K562 (cell line): ENCODE results near the gene KRT35. TPM values are rescaled to one million over a fixed set of nuclear protein-coding genes. Genes with fewer than 3 reads are reported as not detected.

Experiments used
- CC2D1A ChIP-seq: fragments of 450-650 bp; IDR thresholded peaks from 2 replicates; pipeline ENCODE4 v1.6.1; 2017; ENCODE audit warnings: mild to moderate bottlenecking
- CREB1 ChIP-seq, 2 experiments: sonication (generic) in 1 of 2; formaldehyde crosslinking in 1 of 2; IDR thresholded peaks; 2 replicates each; pipeline versions ENCODE4 v1.6.1 to v1.8.0; 2012 to 2022; ENCODE audit warnings: inconsistent platforms in 1 of 2, mild to moderate bottlenecking in 1 of 2, missing genetic modification reagents in 1 of 2, moderate library complexity in 1 of 2
- ETS2 ChIP-seq: IDR thresholded peaks from 2 replicates; pipeline ENCODE4 v1.6.1; 2016; ENCODE audit warnings: borderline replicate concordance, missing genetic modification characterization, mild to moderate bottlenecking, moderate library complexity, missing compliant biosample characterization; ENCODE audit not compliant: poor library complexity, severe bottlenecking
- EWSR1 ChIP-seq: fragments of 450-650 bp; IDR thresholded peaks from 2 replicates; pipeline ENCODE4 v1.6.1; 2018; ENCODE audit warnings: borderline replicate concordance, mild to moderate bottlenecking, low read depth, moderate library complexity; ENCODE audit not compliant: partially characterized antibody
- KAT7 ChIP-seq: sonication (generic); formaldehyde crosslinking; IDR thresholded peaks from 2 replicates; pipeline ENCODE4 v1.8.0; 2022; ENCODE audit warnings: missing genetic modification reagents, mild to moderate bottlenecking, borderline replicate concordance
- KLF16 ChIP-seq: IDR thresholded peaks from 2 replicates; pipeline ENCODE4 v1.6.1; 2016; ENCODE audit warnings: antibody characterized with exemption
- MAFF ChIP-seq: IDR thresholded peaks from 2 replicates; pipeline ENCODE4 v1.6.1; 2012; ENCODE audit warnings: low read length, improper control_type of control experiment
- MEF2A ChIP-seq: IDR thresholded peaks from 2 replicates; pipeline ENCODE4 v1.6.1; 2011; ENCODE audit warnings: low read depth, mild to moderate bottlenecking, low read length, moderate library complexity; ENCODE audit not compliant: control insufficient read depth
- MTA1 ChIP-seq: fragments of 450-650 bp; IDR thresholded peaks from 2 replicates; pipeline ENCODE4 v1.6.1; 2017; ENCODE audit warnings: borderline replicate concordance
- SMARCE1 ChIP-seq: fragments of 450-650 bp; IDR thresholded peaks from 2 replicates; pipeline ENCODE4 v1.7.1; 2016; ENCODE audit warnings: mild to moderate bottlenecking
- SMC3 ChIP-seq: conservative IDR thresholded peaks from 2 replicates; pipeline ENCODE4 v1.6.1; 2011; ENCODE audit warnings: low read depth, low read length, improper control_type of control experiment; ENCODE audit not compliant: insufficient read depth
- XRCC3 ChIP-seq: fragments of 450-650 bp; IDR thresholded peaks from 2 replicates; pipeline ENCODE4 v1.6.1; 2017; ENCODE audit warnings: mild to moderate bottlenecking, moderate library complexity
- ZEB2 ChIP-seq: fragments of 450-650 bp; IDR thresholded peaks from 2 replicates; pipeline ENCODE4 v1.6.1; 2016
- ZKSCAN3 ChIP-seq: fragments of 250-450 bp; sonication (Bioruptor Pico); IDR thresholded peaks from 2 replicates; pipeline ENCODE4 v1.4.0; 2020
- ZNF133 ChIP-seq: fragments of 250-450 bp; sonication (Bioruptor Pico); IDR thresholded peaks from 2 replicates; pipeline ENCODE4 v1.4.0; 2020; ENCODE audit warnings: mild to moderate bottlenecking
- ZNF24 ChIP-seq: fragments of 450-650 bp; IDR thresholded peaks from 2 replicates; pipeline ENCODE4 v1.6.1; 2016
- ZNF354B ChIP-seq: fragments of 250-450 bp; sonication (Bioruptor Pico); IDR thresholded peaks from 2 replicates; pipeline ENCODE4 v1.4.0; 2020
- polyA plus RNA-seq, 8 experiments: library from polyadenylated mRNA; depleted of rRNA in 4 of 8; stranded (reverse) in 5 of 8; unstranded in 3 of 8; fragments of >200 nt; fragmentation: Nextera tagmentation in 2 of 8; fragmentation: Illumina TruSeq in 1 of 8; extraction: Ambion mirVana in 2 of 8; extraction: Trizol in 1 of 8; gene quantifications; 2 replicates each; pipeline versions ENCODE4 v1.2.1 to v1.2.3, GENCODE V29; 2011 to 2014; ENCODE audit warnings: inconsistent platforms in 1 of 8, missing spikeins in 1 of 8
- total RNA-seq, 7 experiments: library from RNA; depleted of rRNA in 6 of 7; stranded (reverse); fragments of >200 nt in 6 of 7; fragmentation: Illumina TruSeq in 2 of 7; extraction: Trizol in 2 of 7; gene quantifications; 2 replicates each; pipeline versions ENCODE4 v1.2.1 to v1.2.3, GENCODE V29; 2011 to 2021; ENCODE audit warnings: low replicate concordance in 1 of 7
- TF ChIP-seq, protein P1 (sequence below): sonication (generic); formaldehyde crosslinking; IDR thresholded peaks from 2 replicates; pipeline ENCODE4 v1.8.0; 2023; ENCODE audit warnings: mild to moderate bottlenecking, missing genetic modification reagents
- TF ChIP-seq, protein P2 (sequence below): fragments of 250-450 bp; sonication (Bioruptor Pico); IDR thresholded peaks from 2 replicates; pipeline ENCODE4 v1.5.0; 2021; ENCODE audit warnings: mild to moderate bottlenecking, borderline replicate concordance
- TF ChIP-seq, protein P3 (sequence below): fragments of 250-450 bp; sonication (Bioruptor Pico); IDR thresholded peaks from 2 replicates; pipeline ENCODE4 v1.6.1; 2021; ENCODE audit warnings: mild to moderate bottlenecking
- TF ChIP-seq, protein P4 (sequence below): sonication (generic); formaldehyde crosslinking; IDR thresholded peaks from 2 replicates; pipeline ENCODE4 v1.8.0; 2022; ENCODE audit warnings: mild to moderate bottlenecking, missing genetic modification reagents

The KRT35 gene
- total and polyA plus RNA-seq, 9 of the 15 experiments (the other 6 are each of a cell fraction or from before 2014, with no cell fraction given): not detected

DNA sequence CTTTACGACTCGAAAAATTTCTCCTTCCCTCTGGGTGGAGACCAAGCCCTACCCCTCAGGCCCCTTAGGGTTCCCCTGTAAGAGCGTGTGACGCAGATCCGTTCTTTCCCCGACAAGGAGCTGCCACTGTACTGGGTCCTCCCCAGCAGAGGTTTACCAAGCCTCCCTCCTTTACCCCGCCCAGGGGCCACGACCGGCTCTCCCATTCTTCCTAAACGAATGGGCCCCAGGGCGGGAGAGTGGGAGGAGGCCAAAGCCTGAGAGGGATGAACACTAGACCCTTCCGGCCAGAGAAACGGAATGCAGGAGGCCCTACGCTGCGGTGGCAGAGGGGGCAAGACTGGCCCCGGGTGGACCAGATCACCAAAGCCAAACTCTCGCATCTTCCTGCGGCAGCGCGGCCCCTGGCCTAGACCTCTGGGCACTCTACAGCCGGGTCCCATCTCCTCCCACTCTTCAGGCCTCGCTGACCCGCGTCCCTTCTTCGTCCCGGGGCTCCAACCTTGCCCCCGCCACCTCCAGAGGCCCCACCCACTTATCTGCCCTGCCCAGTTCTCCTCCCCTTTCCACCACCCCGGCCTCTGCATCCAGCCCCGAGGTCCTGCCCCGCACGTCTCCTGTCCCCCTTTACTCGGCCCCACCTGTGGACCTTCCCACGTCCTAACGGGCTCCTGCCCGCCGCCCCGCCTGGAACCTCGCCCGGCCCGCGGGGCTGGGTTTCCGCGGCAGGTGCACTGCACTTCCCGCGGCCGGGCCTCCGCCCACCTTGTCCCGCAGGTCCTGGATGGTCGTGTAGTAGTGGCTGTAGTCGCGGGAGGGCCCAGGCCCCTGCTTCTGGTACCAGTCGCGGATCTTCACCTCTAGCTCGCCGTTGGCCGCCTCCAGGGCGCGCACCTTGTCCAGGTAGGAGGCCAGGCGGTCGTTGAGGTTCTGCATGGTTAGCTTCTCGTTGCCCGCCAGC lies 46.4 kb upstream of the KRT35 start (continued):
- TF ChIP-seq MEF2A (no peak), ZNF133 (CRISPR knock-in tag) (no peak), MTA1 (no peak), KAT7 (CRISPR knock-in tag) (peak; percentile 34), SMC3 (no peak), ZNF24 (no peak), EWSR1 (no peak), ZEB2 (peak; percentile 45; the same call in 1 of the 2 replicates), KLF16 (no peak), CREB1 (IDR thresholded peaks at IDR 0.05) (no peak), CREB1 (CRISPR knock-in tag; IDR thresholded peaks at IDR 0.05) (0 out of 2 replicates have a peak, but pooled peaks have one; percentile 29), XRCC3 (no peak), SMARCE1 (no peak), CC2D1A (no peak), ZKSCAN3 (CRISPR knock-in tag) (no peak), MAFF (no peak), ETS2 (no peak), ZNF354B (CRISPR knock-in tag) (no peak)
- TF ChIP-seq, protein P1, sequence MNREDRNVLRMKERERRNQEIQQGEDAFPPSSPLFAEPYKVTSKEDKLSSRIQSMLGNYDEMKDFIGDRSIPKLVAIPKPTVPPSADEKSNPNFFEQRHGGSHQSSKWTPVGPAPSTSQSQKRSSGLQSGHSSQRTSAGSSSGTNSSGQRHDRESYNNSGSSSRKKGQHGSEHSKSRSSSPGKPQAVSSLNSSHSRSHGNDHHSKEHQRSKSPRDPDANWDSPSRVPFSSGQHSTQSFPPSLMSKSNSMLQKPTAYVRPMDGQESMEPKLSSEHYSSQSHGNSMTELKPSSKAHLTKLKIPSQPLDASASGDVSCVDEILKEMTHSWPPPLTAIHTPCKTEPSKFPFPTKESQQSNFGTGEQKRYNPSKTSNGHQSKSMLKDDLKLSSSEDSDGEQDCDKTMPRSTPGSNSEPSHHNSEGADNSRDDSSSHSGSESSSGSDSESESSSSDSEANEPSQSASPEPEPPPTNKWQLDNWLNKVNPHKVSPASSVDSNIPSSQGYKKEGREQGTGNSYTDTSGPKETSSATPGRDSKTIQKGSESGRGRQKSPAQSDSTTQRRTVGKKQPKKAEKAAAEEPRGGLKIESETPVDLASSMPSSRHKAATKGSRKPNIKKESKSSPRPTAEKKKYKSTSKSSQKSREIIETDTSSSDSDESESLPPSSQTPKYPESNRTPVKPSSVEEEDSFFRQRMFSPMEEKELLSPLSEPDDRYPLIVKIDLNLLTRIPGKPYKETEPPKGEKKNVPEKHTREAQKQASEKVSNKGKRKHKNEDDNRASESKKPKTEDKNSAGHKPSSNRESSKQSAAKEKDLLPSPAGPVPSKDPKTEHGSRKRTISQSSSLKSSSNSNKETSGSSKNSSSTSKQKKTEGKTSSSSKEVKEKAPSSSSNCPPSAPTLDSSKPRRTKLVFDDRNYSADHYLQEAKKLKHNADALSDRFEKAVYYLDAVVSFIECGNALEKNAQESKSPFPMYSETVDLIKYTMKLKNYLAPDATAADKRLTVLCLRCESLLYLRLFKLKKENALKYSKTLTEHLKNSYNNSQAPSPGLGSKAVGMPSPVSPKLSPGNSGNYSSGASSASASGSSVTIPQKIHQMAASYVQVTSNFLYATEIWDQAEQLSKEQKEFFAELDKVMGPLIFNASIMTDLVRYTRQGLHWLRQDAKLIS (CRISPR knock-in tag): no peak; the same call in 1 of the 2 replicates
- TF ChIP-seq, protein P2, sequence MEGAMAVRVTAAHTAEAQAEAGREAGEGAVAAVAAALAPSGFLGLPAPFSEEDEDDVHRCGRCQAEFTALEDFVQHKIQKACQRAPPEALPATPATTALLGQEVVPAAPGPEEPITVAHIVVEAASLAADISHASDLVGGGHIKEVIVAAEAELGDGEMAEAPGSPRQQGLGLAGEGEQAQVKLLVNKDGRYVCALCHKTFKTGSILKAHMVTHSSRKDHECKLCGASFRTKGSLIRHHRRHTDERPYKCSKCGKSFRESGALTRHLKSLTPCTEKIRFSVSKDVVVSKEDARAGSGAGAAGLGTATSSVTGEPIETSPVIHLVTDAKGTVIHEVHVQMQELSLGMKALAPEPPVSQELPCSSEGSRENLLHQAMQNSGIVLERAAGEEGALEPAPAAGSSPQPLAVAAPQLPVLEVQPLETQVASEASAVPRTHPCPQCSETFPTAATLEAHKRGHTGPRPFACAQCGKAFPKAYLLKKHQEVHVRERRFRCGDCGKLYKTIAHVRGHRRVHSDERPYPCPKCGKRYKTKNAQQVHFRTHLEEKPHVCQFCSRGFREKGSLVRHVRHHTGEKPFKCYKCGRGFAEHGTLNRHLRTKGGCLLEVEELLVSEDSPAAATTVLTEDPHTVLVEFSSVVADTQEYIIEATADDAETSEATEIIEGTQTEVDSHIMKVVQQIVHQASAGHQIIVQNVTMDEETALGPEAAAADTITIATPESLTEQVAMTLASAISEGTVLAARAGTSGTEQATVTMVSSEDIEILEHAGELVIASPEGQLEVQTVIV (CRISPR knock-in tag): no peak
- TF ChIP-seq, protein P3, sequence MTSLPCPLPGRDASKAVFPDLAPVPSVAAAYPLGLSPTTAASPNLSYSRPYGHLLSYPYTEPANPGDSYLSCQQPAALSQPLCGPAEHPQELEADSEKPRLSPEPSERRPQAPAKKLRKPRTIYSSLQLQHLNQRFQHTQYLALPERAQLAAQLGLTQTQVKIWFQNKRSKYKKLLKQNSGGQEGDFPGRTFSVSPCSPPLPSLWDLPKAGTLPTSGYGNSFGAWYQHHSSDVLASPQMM (CRISPR knock-in tag): no peak
- TF ChIP-seq, protein P4, sequence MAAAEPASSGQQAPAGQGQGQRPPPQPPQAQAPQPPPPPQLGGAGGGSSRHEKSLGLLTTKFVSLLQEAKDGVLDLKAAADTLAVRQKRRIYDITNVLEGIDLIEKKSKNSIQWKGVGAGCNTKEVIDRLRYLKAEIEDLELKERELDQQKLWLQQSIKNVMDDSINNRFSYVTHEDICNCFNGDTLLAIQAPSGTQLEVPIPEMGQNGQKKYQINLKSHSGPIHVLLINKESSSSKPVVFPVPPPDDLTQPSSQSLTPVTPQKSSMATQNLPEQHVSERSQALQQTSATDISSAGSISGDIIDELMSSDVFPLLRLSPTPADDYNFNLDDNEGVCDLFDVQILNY (CRISPR knock-in tag): no peak
